Liver (tissue), 9 donors: ENCODE data around the gene GDPD2. TPM values are rescaled to one million over a fixed set of nuclear protein-coding genes. Genes with fewer than 3 reads are reported as not detected.

Experiments
- DNase-seq: peaks from one replicate; pipeline ENCODE4 v3.0.0-alpha.2; 2017; ENCODE audit warnings: low spot score
- H3K27ac ChIP-seq, 2 donors: one replicate each; pipeline ENCODE4 v1.7.0; 2013; ENCODE audit warnings: inconsistent platforms in 2 of 2, low read length in 2 of 2, control low read depth in 1 of 2, low read depth in 1 of 2, mild to moderate bottlenecking in 1 of 2
- H3K27me3 ChIP-seq, 4 donors: one replicate each; pipeline versions ENCODE4 v1.6.1 to v1.7.0; 2013; ENCODE audit warnings: low read length in 3 of 4, inconsistent platforms in 1 of 4, mild to moderate bottlenecking in 1 of 4, moderate library complexity in 1 of 4; ENCODE audit not compliant: control insufficient read depth in 4 of 4, insufficient read depth in 4 of 4
- H3K36me3 ChIP-seq, 4 donors: one replicate each; pipeline versions ENCODE4 v1.6.1 to v1.7.0; 2013; ENCODE audit warnings: low read length in 3 of 4, mild to moderate bottlenecking in 3 of 4, low read depth in 1 of 4, moderate library complexity in 1 of 4; ENCODE audit not compliant: control insufficient read depth in 4 of 4, insufficient read depth in 3 of 4
- H3K4me1 ChIP-seq, 4 donors: one replicate each; pipeline versions ENCODE4 v1.6.1 to v1.7.0; 2013; ENCODE audit warnings: low read length in 3 of 4, mild to moderate bottlenecking in 3 of 4, moderate library complexity in 1 of 4; ENCODE audit not compliant: control insufficient read depth in 4 of 4, insufficient read depth in 4 of 4
- H3K4me3 ChIP-seq, 3 donors: one replicate each; pipeline versions ENCODE4 v1.6.1 to v1.7.0; 2013; ENCODE audit warnings: low read length in 3 of 3, control low read depth in 1 of 3, low read depth in 1 of 3, mild to moderate bottlenecking in 1 of 3
- H3K9ac ChIP-seq, 2 donors: one replicate each; pipeline ENCODE4 v1.7.0; 2013; ENCODE audit warnings: low read length in 2 of 2, mild to moderate bottlenecking in 2 of 2, moderate library complexity in 2 of 2, control low read depth in 1 of 2, low read depth in 1 of 2
- H3K9me3 ChIP-seq, 4 donors: one replicate each; pipeline versions ENCODE4 v1.6.1 to v1.7.0; 2013; ENCODE audit warnings: low read length in 3 of 4; ENCODE audit not compliant: control insufficient read depth in 4 of 4
- CTCF ChIP-seq: fragments of 150-350 bp; IDR thresholded peaks from 2 replicates; pipeline ENCODE4 v1.5.1; 2017; ENCODE audit warnings: improper control_type of control experiment, low read depth, low read length; ENCODE audit not compliant: missing input control
- FOXA1 ChIP-seq: IDR thresholded peaks from 2 replicates; pipeline ENCODE4 v1.6.1; 2016; ENCODE audit warnings: antibody characterized with exemption
- GABPA ChIP-seq, 2 donors: IDR thresholded peaks in 1 of 2; conservative IDR thresholded peaks in 1 of 2; 2 replicates each; pipeline ENCODE4 v1.6.1; 2016; ENCODE audit warnings: antibody characterized with exemption in 2 of 2, mild to moderate bottlenecking in 1 of 2, moderate library complexity in 1 of 2
- HNF4A ChIP-seq, 2 donors: conservative IDR thresholded peaks; 2 replicates each; pipeline ENCODE4 v1.6.1; 2016; ENCODE audit warnings: antibody characterized with exemption in 2 of 2, mild to moderate bottlenecking in 2 of 2
- HNF4G ChIP-seq: IDR thresholded peaks from 2 replicates; pipeline ENCODE4 v1.6.1; 2016; ENCODE audit warnings: antibody characterized with exemption
- MAX ChIP-seq: IDR thresholded peaks from 2 replicates; pipeline ENCODE4 v1.6.1; 2016; ENCODE audit warnings: antibody characterized with exemption
- RAD21 ChIP-seq, 2 donors: IDR thresholded peaks; 2 replicates each; pipeline ENCODE4 v1.6.1; 2016; ENCODE audit warnings: antibody characterized with exemption in 2 of 2, mild to moderate bottlenecking in 2 of 2
- REST ChIP-seq: IDR thresholded peaks from 2 replicates; pipeline ENCODE4 v1.6.1; 2016; ENCODE audit warnings: antibody characterized with exemption, mild to moderate bottlenecking
- RXRA ChIP-seq, 2 donors: IDR thresholded peaks; 2 replicates each; pipeline ENCODE4 v1.6.1; 2017 to 2018; ENCODE audit warnings: antibody characterized with exemption in 2 of 2, mild to moderate bottlenecking in 1 of 2
- SP1 ChIP-seq: IDR thresholded peaks from 2 replicates; pipeline ENCODE4 v1.6.1; 2018; ENCODE audit warnings: antibody characterized with exemption, mild to moderate bottlenecking
- TAF1 ChIP-seq: conservative IDR thresholded peaks from 2 replicates; pipeline ENCODE4 v1.6.1; 2016; ENCODE audit warnings: antibody characterized with exemption, mild to moderate bottlenecking
- YY1 ChIP-seq: IDR thresholded peaks from 2 replicates; pipeline ENCODE4 v1.6.1; 2016; ENCODE audit warnings: antibody characterized with exemption, mild to moderate bottlenecking
- WGBS: extraction: QIAGEN DNeasy Blood & Tissue Kit; methylation state at CpG from one replicate; pipeline ENCODE4 v1.1.7; 2013; 5-methylcytosine and 5-hydroxymethylcytosine counted together
- polyA plus RNA-seq, 2 donors: library from polyadenylated mRNA; stranded (reverse) in 1 of 2; unstranded in 1 of 2; fragments of 200-250 nt in 1 of 2; fragments of >200 nt in 1 of 2; fragmentation: Nextera tagmentation in 1 of 2; extraction: Ambion mirVana in 1 of 2; gene quantifications; one replicate each; pipeline versions ENCODE4 v1.2.1 to v1.2.3, GENCODE V29; 2013 to 2015
- total RNA-seq, 2 donors: library from RNA; depleted of rRNA; stranded (reverse); fragments of >200 nt; gene quantifications; one replicate each; pipeline ENCODE4 v1.2.3, GENCODE V29; 2014
- TF ChIP-seq, protein P1 (sequence below): IDR thresholded peaks from 2 replicates; pipeline ENCODE4 v1.6.1; 2016; ENCODE audit warnings: antibody characterized with exemption
- TF ChIP-seq, protein P2 (sequence below): IDR thresholded peaks from 2 replicates; pipeline ENCODE4 v1.6.1; 2016; ENCODE audit warnings: antibody characterized with exemption
- donor health status: healthy.
- donor health status: healthy.
- donor health status: healthy.
- donor health status: healthy.
- donor health status: healthy.

GDPD2 gene
- total and polyA plus RNA-seq, 4 donors: not detected

DNA sequence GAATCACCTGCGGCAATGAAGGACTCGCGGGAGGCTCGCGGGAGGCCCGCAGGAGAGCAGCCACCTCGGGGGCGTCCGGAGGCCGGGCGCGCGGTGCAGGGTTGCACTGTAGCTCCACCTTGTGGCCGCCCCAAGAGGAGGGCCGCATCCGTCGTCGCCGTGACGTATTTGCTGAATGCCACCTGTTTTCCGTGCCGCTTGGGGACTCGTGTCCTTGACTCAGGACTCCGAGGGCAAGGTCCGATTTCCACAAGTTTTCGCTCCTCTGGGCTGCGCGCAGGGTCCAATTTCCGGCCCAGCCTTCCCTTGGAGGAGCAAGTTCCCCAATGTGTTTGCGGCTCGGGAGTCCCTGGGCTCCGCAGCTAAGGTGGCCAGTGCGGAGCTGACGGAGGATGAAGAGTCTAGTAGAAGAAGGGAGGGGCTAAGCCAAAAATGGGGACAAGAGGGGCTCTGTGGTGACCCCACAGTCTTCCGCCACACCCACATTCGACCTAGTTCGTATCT, 10.8 kb downstream of the GDPD2 start:
- no peaks in the 10 kb centered on the region for H3K9me3 ChIP-seq
- no peaks in the 10 kb centered on the region for H3K27me3 ChIP-seq
- peaks cover 2 to 5% (median 3%) of the 10 kb centered on the region in 4 donors for H3K4me1 ChIP-seq
- peak overlapping the region; percentile 42 to 83 (median 67) for H3K4me3 ChIP-seq
- no peaks in the 10 kb centered on the region for H3K36me3 ChIP-seq
- peak overlapping the region; percentile 65 to 83 for H3K27ac ChIP-seq
- WGBS: under 1% methylated on average over 37 of the region's 37 CpGs
- no peak for TF ChIP-seq FOXA1
- peak; percentile 81 to 93 for TF ChIP-seq HNF4A (conservative IDR thresholded peaks at IDR 0.05)
- peak; percentile 54 for TF ChIP-seq MAX
- TF ChIP-seq, protein P1, sequence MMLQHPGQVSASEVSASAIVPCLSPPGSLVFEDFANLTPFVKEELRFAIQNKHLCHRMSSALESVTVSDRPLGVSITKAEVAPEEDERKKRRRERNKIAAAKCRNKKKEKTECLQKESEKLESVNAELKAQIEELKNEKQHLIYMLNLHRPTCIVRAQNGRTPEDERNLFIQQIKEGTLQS: no peak
- TF ChIP-seq REST: peak; percentile 28
- peak in 1 of 2 donors; percentile 47 for TF ChIP-seq RXRA (IDR thresholded peaks at IDR 0.05)
- no peak for TF ChIP-seq TAF1
- peak; percentile 69 for TF ChIP-seq SP1
- TF ChIP-seq, protein P2, sequence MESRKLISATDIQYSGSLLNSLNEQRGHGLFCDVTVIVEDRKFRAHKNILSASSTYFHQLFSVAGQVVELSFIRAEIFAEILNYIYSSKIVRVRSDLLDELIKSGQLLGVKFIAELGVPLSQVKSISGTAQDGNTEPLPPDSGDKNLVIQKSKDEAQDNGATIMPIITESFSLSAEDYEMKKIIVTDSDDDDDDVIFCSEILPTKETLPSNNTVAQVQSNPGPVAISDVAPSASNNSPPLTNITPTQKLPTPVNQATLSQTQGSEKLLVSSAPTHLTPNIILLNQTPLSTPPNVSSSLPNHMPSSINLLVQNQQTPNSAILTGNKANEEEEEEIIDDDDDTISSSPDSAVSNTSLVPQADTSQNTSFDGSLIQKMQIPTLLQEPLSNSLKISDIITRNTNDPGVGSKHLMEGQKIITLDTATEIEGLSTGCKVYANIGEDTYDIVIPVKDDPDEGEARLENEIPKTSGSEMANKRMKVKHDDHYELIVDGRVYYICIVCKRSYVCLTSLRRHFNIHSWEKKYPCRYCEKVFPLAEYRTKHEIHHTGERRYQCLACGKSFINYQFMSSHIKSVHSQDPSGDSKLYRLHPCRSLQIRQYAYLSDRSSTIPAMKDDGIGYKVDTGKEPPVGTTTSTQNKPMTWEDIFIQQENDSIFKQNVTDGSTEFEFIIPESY: no peak
- peak; percentile 64 to 74 for TF ChIP-seq RAD21 (IDR thresholded peaks at IDR 0.05)
- TF ChIP-seq HNF4G: peak; percentile 67
- peak; percentile 60 for TF ChIP-seq CTCF
- TF ChIP-seq GABPA (IDR thresholded peaks at IDR 0.05 in 1 of 2, conservative IDR thresholded peaks at IDR 0.05 in 1 of 2): no peak
- peak; percentile 69 for DNase-seq
- H3K9ac ChIP-seq: peak overlapping the region; percentile 42 to 47

- peak; percentile 77 for DNase-seq
- H3K36me3 ChIP-seq: no peaks in the 10 kb centered on the region
- H3K4me1 ChIP-seq: peaks cover 2 to 5% (median 3%) of the 10 kb centered on the region in 4 donors
- H3K27ac ChIP-seq: peak overlapping the region; percentile 65 to 83
- peak overlapping the region; percentile 42 to 83 (median 67) for H3K4me3 ChIP-seq
- peak overlapping the region; percentile 42 to 47 for H3K9ac ChIP-seq
- H3K9me3 ChIP-seq: no peaks in the 10 kb centered on the region
- H3K27me3 ChIP-seq: no peaks in the 10 kb centered on the region
- TF ChIP-seq GABPA (IDR thresholded peaks at IDR 0.05 in 1 of 2, conservative IDR thresholded peaks at IDR 0.05 in 1 of 2) (peak; percentile 39 to 76), HNF4G (no peak), YY1 (peak; percentile 32)
- under 1% methylated on average over 45 of the region's 45 CpGs for WGBS
Observed at GRCh38 chrX:70434352-70434866, 11.3 kb downstream of the GDPD2 start.
